Measurements from ENCODE around the gene DAGLA.

Gene DAGLA

DNA sequence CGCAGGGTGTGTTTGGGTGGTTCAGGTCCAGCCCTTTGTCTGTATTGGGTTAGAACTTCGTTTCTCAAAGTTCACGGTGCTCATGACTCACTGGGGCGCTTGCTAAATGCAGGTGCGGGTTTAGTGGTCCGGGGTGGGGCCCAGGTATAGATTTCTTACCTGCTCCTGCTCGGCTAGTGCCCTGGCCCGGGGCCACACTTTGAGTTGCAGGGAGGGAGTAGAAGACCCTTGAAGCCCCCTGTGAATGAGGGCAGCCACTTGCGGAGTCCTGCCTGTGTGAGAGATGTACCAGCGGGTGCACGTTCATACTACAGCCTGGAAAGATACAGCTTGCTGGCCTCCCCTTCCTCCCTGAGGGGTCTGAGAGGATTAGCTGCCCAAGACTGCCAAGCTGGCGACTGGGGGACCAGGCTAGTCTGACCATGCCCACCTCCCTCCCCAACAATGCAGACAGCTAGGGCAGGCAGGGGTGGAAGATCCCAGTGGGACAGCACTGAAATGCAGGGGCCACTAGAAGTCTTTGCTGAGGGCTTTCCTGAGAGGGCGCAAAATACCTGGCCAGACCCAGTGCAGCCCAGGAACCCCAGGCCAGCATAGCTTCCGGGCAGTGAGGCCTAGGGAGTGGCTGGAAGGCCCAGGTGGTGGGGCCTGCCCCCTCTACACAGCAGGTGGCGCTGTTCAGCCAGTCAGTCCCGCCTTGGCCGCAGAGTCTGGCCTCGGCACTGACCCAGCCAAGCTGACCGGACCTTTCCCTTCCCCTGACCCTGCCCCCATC, 67.2 kb downstream of the DAGLA start:
- no peak overlapping the region for H3K4me3 ChIP-seq
- no peak overlapping the region for H3K27ac ChIP-seq
- TF ChIP-seq CTCF (IDR thresholded peaks at IDR 0.05) = peak; percentile 80
- no peak for DNase-seq (ENCODE audit: low spot score)

- no peak for DNase-seq (ENCODE audit: low spot score)
- no peak overlapping the region for H3K27ac ChIP-seq
- no peak overlapping the region for H3K4me3 ChIP-seq
- TF ChIP-seq CTCF (IDR thresholded peaks at IDR 0.05) = no peak
Observed at GRCh38 chr11:61747967-61748285, 67.7 kb downstream of the DAGLA start.

GRCh38 chr11:61749591-61750217, 69.5 kb downstream of the DAGLA start:
- no peak for DNase-seq (ENCODE audit: low spot score)
- Histone ChIP-seq H3K27ac (no peak overlapping the region), H3K4me3 (no peak overlapping the region)
- no peak for TF ChIP-seq CTCF (IDR thresholded peaks at IDR 0.05)

DNA sequence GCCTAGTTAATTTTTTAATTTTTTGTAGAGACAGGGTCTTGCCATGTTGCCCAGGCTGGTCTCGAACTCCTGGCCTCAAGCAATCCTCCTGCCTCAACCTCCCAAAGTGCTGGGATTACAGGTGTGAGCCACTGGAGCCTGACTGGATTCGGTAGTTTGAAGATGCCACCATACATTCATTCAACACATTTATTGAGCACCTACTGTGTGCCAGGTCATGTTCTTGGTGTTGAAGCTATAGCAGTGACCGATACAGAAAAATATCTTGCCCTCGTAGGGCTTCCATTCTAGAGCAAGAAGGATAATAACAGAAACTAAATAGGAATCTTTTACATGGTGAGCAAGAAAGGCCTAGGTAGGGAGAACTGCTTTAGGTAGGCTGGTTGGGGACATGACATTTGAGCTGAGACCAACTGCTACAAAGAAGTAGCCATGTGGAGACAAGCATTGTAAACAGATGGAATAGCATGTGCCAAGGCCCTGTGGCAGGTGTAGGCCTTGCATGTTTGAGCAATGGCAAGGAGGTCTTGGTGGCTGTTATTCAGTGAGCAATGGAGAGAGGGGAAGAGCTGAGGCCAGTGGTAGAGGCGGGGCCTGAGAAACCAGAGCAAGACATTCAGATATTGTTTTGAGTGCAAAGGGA, 70.6 kb downstream of the DAGLA start:
- H3K27ac ChIP-seq = no peak overlapping the region
- no peak for DNase-seq (ENCODE audit: low spot score)
- H3K4me3 ChIP-seq = no peak overlapping the region
- TF ChIP-seq CTCF (IDR thresholded peaks at IDR 0.05) = no peak

DNA sequence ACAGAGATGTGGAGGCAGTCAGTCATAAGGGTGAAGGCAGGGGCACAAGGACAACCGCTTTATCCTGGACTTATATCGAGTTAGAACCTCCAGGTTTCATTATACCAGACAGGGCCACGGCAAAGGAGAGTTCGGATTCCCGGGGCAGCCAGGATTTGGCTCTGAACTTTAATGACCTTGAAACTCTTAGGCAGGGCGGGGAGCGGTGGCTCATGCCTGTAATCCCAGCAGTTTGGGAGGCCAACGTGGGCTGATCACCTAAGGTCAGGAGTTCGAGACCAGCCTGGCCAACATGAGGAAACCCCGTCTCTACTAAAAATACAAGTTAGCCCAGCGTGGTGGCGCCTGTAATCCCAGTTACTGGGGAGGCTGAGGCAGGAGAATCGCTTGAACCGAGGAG, 71.2 kb downstream of the DAGLA start:
- no peak overlapping the region for H3K4me3 ChIP-seq
- DNase-seq (ENCODE audit: low spot score) = no peak
- no peak overlapping the region for H3K27ac ChIP-seq
- TF ChIP-seq CTCF (IDR thresholded peaks at IDR 0.05) = no peak

DNA sequence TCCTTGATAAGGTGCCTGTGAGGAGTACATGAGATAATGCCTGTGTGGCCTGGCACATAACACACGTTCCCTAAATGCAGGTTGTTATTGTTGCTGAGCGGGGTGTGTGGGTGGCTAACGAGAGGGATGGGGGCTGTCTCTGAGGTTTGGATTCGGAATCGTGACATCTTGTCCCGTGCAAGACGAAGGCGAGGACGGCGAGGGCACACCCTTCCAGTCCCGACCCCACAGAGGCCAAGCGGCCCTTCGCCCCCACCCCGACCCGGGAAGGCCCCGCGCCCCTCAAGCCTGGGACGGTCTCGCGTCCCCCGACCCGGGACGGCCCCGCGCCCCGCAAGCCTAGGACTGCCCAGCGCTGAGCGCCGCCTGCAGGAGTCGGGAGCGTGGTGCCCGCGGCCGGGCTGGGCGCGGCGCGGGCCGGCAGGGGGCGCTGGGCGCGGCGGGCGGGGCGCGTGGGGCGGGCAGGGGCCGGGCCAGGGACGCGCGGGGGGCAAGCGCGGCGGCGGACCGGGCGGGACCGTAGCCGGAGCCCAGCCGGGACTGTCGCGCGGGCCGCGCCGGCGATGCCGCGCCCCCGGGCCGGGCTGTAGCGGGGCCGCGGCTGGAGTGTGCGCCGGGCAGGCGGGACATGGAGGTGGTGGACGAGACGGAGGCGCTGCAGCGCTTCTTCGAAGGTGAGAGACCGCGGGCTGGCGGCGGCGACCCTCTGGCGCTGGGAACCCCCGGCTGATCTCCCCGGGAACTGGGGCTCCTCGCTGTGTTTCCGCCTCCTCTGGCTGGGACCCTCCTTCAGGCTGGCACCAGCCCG, 72.1 kb downstream of the DAGLA start, which contains the start of gene MYRF:
Gene MYRF, plus strand, starts transcription at position 520 of the 808 bp plus-strand sequence. Its CDS starts 109 bp downstream, at position 629.
- DNase-seq (ENCODE audit: low spot score) = no peak
- peak within 1 kb of the TSS; percentile 79 for H3K4me3 ChIP-seq
- H3K27ac ChIP-seq = peak within 1 kb of the TSS in 1 of 2 donors; percentile 70
- peak; percentile 31 for TF ChIP-seq CTCF (IDR thresholded peaks at IDR 0.05)
